Gastrocnemius medialis (tissue), 4 donors: ENCODE results near the gene ZAP70. TPM values are rescaled to one million over a fixed set of nuclear protein-coding genes. Genes with fewer than 3 reads are reported as not detected.

Experiments
- ATAC-seq, 2 donors: fragments of 150-250 bp; one replicate each; pipeline ENCODE4 v1.9.1; 2016
- DNase-seq, 2 donors: peaks; one replicate each; pipeline ENCODE4 v3.0.0-alpha.2; 2019
- H3K27ac ChIP-seq, 4 donors: fragments of 200-600 bp; sonication (generic); 1 replicate in 1 of 4; 2 replicates in 3 of 4; pipeline ENCODE4 v1.5.1; 2016 to 2018; ENCODE audit warnings: mild to moderate bottlenecking in 2 of 4, moderate library complexity in 1 of 4
- H3K27me3 ChIP-seq, 3 donors: fragments of 200-600 bp; sonication (generic) in 2 of 3; 1 replicate in 1 of 3; 2 replicates in 2 of 3; pipeline versions ENCODE4 v1.5.1 to v1.6.0; 2016 to 2019; ENCODE audit warnings: mild to moderate bottlenecking in 1 of 3, moderate library complexity in 1 of 3
- H3K36me3 ChIP-seq, 2 donors: fragments of 200-600 bp; sonication (generic) in 1 of 2; one replicate each; pipeline ENCODE4 v1.5.1; 2017 to 2018
- H3K4me1 ChIP-seq, 2 donors: fragments of 200-600 bp; sonication (generic) in 1 of 2; one replicate each; pipeline ENCODE4 v1.5.1; 2016 to 2017; ENCODE audit warnings: mild to moderate bottlenecking in 2 of 2
- H3K4me3 ChIP-seq, 4 donors: fragments of 200-600 bp; sonication (generic) in 3 of 4; 1 replicate in 1 of 4; 2 replicates in 3 of 4; pipeline ENCODE4 v1.5.1; 2016 to 2019; ENCODE audit warnings: mild to moderate bottlenecking in 2 of 4
- H3K9me3 ChIP-seq, 3 donors: fragments of 200-600 bp; sonication (generic) in 2 of 3; 1 replicate in 1 of 3; 2 replicates in 2 of 3; pipeline ENCODE4 v1.5.1; 2016 to 2019
- POLR2A ChIP-seq, 2 donors: fragments of 450-650 bp; IDR thresholded peaks; one replicate each; pipeline ENCODE4 v1.6.1; 2017; ENCODE audit warnings: antibody characterized with exemption in 2 of 2, mild to moderate bottlenecking in 2 of 2, moderate library complexity in 2 of 2
- in situ Hi-C, 4 donors: fragments of 200-750 bp; cut with MboI; loops; one replicate each; pipeline versions ENCODE4 v1.15.0 to v1.8.0; 2017; ENCODE audit warnings: low sequenced_read_pairs in 4 of 4
- intact Hi-C: fragments of 100-400 bp; cut with DNase I; formaldehyde crosslinking; loops from one replicate; pipeline ENCODE4 v1.15.1; 2023; ENCODE audit warnings: low total_unique reads
- total RNA-seq, 4 donors: library from RNA; depleted of rRNA; stranded (reverse); fragments of >200 nt; gene quantifications; one replicate each; pipeline versions ENCODE4 v1.1.0 to v1.2.3, GENCODE V29; 2016
- TF ChIP-seq, protein P1 (sequence below), 5 experiments: fragments of 450-650 bp in 3 of 5; fragments of 200-600 bp in 2 of 5; sonication (generic) in 2 of 5; IDR thresholded peaks in 4 of 5; conservative IDR thresholded peaks in 1 of 5; 1 replicate in 4 of 5; 2 replicates in 1 of 5; pipeline ENCODE4 v1.5.1; 2016 to 2019; ENCODE audit warnings: antibody characterized with exemption in 5 of 5, mild to moderate bottlenecking in 3 of 5, moderate library complexity in 3 of 5

The ZAP70 gene
- total RNA-seq, 4 donors from 2014 or later, result 0.25 to 1.1 TPM; not detected in 2

- ATAC-seq (no peak), DNase-seq (no peak)
- Histone ChIP-seq H3K4me1 (no peaks in the 10 kb centered on the region), H3K36me3 (no peaks in the 10 kb centered on the region), H3K4me3 (no peak overlapping the region), H3K9me3 (no peaks in the 10 kb centered on the region), H3K27ac (no peak overlapping the region), H3K27me3 (no peaks in the 10 kb centered on the region)
- in situ Hi-C loops (no loop called here), intact Hi-C loops (no loop called here)
- TF ChIP-seq, protein P1, sequence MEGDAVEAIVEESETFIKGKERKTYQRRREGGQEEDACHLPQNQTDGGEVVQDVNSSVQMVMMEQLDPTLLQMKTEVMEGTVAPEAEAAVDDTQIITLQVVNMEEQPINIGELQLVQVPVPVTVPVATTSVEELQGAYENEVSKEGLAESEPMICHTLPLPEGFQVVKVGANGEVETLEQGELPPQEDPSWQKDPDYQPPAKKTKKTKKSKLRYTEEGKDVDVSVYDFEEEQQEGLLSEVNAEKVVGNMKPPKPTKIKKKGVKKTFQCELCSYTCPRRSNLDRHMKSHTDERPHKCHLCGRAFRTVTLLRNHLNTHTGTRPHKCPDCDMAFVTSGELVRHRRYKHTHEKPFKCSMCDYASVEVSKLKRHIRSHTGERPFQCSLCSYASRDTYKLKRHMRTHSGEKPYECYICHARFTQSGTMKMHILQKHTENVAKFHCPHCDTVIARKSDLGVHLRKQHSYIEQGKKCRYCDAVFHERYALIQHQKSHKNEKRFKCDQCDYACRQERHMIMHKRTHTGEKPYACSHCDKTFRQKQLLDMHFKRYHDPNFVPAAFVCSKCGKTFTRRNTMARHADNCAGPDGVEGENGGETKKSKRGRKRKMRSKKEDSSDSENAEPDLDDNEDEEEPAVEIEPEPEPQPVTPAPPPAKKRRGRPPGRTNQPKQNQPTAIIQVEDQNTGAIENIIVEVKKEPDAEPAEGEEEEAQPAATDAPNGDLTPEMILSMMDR (IDR thresholded peaks at IDR 0.05 in 4 of 5, conservative IDR thresholded peaks at IDR 0.05 in 1 of 5), result no peak
- TF ChIP-seq POLR2A (IDR thresholded peaks at IDR 0.05), result no peak
These were observed 4.2 kb downstream of the ZAP70 start for GRCh38 chr2:97717613-97717995.

DNA sequence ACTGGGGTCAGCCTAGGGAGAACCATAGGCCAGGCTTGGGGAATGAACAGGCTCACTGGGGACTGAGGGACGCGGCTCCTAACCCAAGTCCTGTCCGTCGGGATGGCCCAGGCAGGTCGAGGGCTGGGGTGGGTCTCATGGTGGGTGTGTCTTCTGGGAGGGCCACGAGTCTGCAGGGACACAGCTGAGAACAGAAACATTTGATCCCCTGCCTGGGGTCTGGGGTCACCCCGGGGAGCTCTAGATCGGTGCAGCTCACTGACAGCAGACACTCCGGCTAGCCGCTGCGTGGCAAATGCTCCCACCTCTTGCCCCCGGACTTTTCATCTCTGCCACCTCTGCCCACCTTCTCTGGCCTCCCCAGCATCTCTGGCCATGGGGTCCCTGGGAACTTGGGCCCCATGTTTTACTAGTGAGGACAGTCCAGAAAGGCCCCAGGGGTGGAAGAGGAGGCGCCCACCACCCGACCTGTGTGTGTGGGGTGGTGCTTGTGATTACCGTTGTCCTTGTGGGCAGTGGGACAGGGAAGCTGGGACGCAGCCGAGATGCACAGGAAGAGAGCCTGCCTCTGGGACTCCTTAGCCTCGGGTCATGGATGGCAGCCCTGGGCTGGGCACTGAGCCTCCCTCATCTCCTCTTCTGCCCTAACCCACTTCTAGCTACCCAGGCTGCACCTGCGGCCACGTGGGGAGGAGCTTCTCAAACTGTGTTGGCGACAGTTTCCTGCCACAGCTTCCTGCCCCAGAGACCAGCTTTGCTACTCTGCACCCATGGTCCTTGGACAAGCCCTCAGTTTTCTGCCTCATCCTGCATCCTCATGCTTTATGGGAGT is 4.9 kb downstream of the ZAP70 start:
- no peak for TF ChIP-seq POLR2A (IDR thresholded peaks at IDR 0.05)
- TF ChIP-seq, protein P1 (IDR thresholded peaks at IDR 0.05 in 4 of 5, conservative IDR thresholded peaks at IDR 0.05 in 1 of 5), result no peak
- H3K9me3 ChIP-seq, result no peaks in the 10 kb centered on the region
- ATAC-seq (no peak), DNase-seq (no peak)
- H3K36me3 ChIP-seq, result no peaks in the 10 kb centered on the region
- intact Hi-C loops (no loop called here), in situ Hi-C loops (no loop called here)
- H3K27me3 ChIP-seq, result no peaks in the 10 kb centered on the region
- H3K4me3 ChIP-seq, result no peak overlapping the region
- no peaks in the 10 kb centered on the region for H3K4me1 ChIP-seq
- H3K27ac ChIP-seq, result no peak overlapping the region

- in situ Hi-C loops, result no loop called here
- Histone ChIP-seq H3K4me1 (no peaks in the 10 kb centered on the region), H3K27ac (no peak overlapping the region), H3K27me3 (no peaks in the 10 kb centered on the region), H3K4me3 (no peak overlapping the region), H3K9me3 (no peaks in the 10 kb centered on the region), H3K36me3 (no peaks in the 10 kb centered on the region)
- DNase-seq, result no peak
- intact Hi-C loops, result no loop called here
- ATAC-seq, result no peak
- TF ChIP-seq, protein P1 (IDR thresholded peaks at IDR 0.05 in 4 of 5, conservative IDR thresholded peaks at IDR 0.05 in 1 of 5), result no peak
These were observed 5.6 kb downstream of the ZAP70 start for GRCh38 chr2:97718942-97719341.

DNA sequence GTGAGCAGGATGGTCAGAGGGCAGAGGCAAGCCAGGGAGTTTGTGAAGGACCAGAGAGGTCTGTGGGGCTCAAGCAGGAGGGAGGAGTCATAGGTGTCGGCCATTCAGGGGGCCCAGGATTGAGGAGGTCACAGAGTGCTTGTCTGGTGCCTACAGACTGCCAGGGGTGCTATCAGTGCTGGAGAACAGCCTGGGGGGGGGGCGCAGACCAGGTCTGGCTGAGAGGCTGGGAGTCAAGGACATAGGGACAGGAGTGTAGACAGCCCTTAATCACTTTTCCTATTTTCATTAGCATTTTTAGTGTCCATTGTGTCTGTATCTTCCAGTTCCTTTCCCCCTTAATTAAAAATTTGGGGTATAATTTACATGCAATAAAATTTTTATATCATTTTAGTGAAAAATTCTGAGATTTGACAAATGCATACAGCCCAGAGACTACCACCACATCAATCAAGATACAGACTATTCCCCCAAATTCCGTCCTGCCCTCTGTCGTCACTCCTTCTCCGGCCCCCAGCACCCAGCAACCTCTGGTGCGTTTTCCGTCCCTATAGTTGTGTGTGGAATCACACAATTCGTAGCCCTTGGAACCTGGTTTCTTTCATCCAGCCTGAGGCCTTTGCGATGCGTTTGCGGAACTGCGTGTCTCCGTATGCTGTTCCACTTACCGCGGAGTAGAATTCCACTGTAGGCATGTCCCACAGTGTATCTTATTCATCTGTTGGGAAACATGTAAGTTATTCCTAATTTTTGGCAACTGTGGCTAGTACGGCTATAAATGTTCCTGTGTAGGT is 6.2 kb downstream of the ZAP70 start:
- intact Hi-C loops, result no loop called here

More for the DNA sequence above, 6.2 kb downstream of the ZAP70 start:
- H3K4me3 ChIP-seq, result no peak overlapping the region
- no peaks in the 10 kb centered on the region for H3K4me1 ChIP-seq
- H3K27me3 ChIP-seq, result no peaks in the 10 kb centered on the region
- TF ChIP-seq, protein P1 (IDR thresholded peaks at IDR 0.05 in 4 of 5, conservative IDR thresholded peaks at IDR 0.05 in 1 of 5), result no peak
- no peak for TF ChIP-seq POLR2A (IDR thresholded peaks at IDR 0.05)
- in situ Hi-C loops, result no loop called here
- no peak for DNase-seq
- H3K9me3 ChIP-seq, result no peaks in the 10 kb centered on the region
- H3K36me3 ChIP-seq, result no peaks in the 10 kb centered on the region
- ATAC-seq, result no peak
- no peak overlapping the region for H3K27ac ChIP-seq
